Stimulated activated naive CD4-positive, alpha-beta T cell treated with Interleukin-2 at 50 U/mL for 16 hours (primary cell): ENCODE results near the gene CHFR.
"Not testable (repeated sequence)": the region's sequence is repeated elsewhere in the genome, so short reads cannot be mapped to it uniquely, and the experiment has no call there.

Experiments
- DNase-seq: peaks from one replicate; lab custom pipeline; 2025; lab: John Stamatoyannopoulos, UW

The CHFR gene

GRCh38 chr12:132809391-132809790 lies 78.0 kb downstream of the CHFR start:
- DNase-seq, result not testable (repeated sequence)

GRCh38 chr12:132807295-132808092 lies 79.9 kb downstream of the CHFR start:
- no peak for DNase-seq

- no peak for DNase-seq
Observed at GRCh38 chr12:132806857-132807256, 80.5 kb downstream of the CHFR start.

GRCh38 chr12:132804426-132804861 lies 83.0 kb downstream of the CHFR start:
- no peak for DNase-seq

GRCh38 chr12:132803888-132804287 lies 83.5 kb downstream of the CHFR start:
- no peak for DNase-seq

GRCh38 chr12:132803125-132803524 lies 84.3 kb downstream of the CHFR start:
- DNase-seq, result no peak

GRCh38 chr12:132801741-132802140 lies 85.7 kb downstream of the CHFR start:
- DNase-seq, result no peak

- no peak for DNase-seq
Observed at GRCh38 chr12:132798836-132799235, 88.6 kb downstream of the CHFR start.

- no peak for DNase-seq
Observed at GRCh38 chr12:132797820-132798570, 89.4 kb downstream of the CHFR start.

GRCh38 chr12:132795847-132796246 lies 91.6 kb downstream of the CHFR start:
- DNase-seq, result no peak

GRCh38 chr12:132791940-132792339 lies 95.5 kb downstream of the CHFR start:
- DNase-seq, result not testable (repeated sequence)

GRCh38 chr12:132789099-132789471 lies 98.3 kb downstream of the CHFR start:
- DNase-seq, result no peak

GRCh38 chr12:132788375-132789098 lies 98.9 kb downstream of the CHFR start:
- no peak for DNase-seq

- DNase-seq, result no peak
Observed at GRCh38 chr12:132787877-132788276, 99.5 kb downstream of the CHFR start.

GRCh38 chr12:132786192-132786591 lies 101.2 kb downstream of the CHFR start:
- no peak for DNase-seq

- DNase-seq, result no peak
Observed at GRCh38 chr12:132784580-132784979, 102.8 kb downstream of the CHFR start.

- DNase-seq, result no peak
Observed at GRCh38 chr12:132783917-132784531, 103.4 kb downstream of the CHFR start.
